Fibroblast of gingiva (primary cell): ENCODE results near the gene CLIC4.
"Not testable (repeated sequence)": the region's sequence is repeated elsewhere in the genome, so short reads cannot be mapped to it uniquely, and the experiment has no call there.

ENCODE experiments used
- DNase-seq: peaks from one replicate; pipeline ENCODE4 v3.0.0-alpha.2; 2011; ENCODE audit warnings: low read depth

CLIC4 gene

DNA sequence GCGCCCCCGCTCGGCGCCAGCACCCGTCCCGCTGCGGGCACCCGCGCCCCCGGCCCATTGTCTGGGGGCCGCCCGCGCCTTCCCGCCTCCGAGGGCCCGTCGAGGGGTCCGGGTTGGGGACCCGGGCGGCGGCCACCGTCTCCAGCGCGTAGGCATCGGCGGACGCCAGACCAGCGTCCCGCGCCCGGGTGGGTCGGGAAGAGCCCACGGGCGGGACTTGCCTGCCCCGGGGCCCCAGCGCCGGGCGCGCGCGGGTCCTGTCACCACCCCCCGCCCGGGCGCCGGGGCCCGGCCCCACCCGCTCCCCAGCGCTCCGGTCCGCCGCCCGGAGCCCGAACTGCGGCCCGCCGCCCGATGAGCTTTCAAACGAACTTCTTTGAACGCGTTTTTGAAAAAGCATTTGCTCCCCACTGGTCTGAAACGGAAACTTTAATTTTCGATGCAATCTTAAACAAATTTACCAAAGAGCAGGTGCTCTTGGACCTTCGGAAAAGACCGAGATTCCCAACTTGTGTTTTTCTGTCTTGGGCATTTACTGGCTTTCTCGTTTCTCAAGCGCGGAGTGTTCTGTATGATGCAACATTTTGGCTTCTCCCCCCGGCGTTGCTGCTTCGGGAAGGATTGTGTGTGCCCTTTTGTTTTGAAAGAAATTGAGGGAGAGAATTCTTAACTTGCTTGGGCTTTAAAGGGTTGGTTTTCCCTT lies 615 bp downstream of the CLIC4 start:
- DNase-seq = peak; percentile 86

DNA sequence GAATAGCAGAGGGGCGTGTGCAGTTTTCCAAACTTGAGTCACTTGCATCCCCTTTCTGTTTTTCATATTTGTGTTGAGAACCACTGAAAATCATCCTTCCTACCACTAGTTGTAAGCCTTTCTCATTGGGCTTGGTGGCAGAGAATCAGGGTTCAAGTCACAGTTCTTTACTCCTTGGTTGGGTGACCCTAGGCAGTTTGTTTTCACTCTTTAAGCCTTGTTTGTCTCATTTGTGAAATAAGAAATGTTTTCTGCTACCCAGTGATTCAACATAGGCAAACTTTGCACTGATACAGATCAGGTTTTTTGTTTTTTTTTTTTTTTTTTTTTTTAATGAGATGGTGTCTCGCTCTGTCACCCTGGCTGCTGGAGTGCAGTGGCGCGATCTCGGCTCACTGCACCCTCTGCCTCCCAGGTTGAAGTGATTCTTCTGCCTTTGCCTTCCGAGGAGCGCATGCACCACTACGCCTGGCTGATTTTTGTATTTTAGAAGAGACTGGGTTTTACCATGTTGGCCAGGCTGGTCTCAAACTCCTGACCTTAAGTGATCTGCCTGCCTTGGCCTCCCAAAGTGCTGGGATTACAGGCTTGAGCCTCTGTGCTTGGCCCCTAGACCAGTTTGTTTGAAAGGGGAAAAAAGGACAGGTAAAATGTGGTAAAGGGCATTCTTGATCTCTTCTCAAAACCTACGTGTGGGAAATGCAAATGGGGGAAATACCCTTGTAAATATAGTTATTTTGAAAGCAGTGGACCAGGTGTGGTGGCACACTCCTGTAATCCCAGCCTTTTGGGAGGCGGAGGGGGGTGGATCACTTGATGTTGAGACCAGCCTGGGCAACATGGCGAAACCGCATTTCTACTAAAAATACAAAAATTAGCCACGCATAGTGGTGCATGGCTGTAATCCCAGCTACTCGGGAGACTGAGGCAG lies 3.2 kb downstream of the CLIC4 start:
- no peak for DNase-seq

DNA sequence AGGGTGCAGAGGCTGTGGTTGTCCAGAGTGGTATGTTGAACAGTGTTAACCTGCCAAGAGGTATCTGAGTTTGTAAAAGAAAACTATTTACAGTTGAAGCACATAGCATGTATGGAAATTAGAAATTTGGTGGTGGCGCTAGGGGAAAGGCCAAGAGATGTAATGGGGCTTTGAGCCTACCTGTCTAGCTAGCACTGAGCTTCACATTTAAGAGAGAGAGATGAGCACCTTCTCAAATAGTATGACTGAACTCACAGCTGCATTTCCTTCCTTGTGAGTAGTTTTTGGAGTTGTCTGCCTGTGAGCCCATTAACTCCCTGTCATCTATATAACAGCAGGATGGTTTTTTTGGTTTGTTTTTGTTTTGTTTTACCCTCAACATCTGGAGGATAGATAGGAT lies 4.0 kb downstream of the CLIC4 start:
- no peak for DNase-seq

DNA sequence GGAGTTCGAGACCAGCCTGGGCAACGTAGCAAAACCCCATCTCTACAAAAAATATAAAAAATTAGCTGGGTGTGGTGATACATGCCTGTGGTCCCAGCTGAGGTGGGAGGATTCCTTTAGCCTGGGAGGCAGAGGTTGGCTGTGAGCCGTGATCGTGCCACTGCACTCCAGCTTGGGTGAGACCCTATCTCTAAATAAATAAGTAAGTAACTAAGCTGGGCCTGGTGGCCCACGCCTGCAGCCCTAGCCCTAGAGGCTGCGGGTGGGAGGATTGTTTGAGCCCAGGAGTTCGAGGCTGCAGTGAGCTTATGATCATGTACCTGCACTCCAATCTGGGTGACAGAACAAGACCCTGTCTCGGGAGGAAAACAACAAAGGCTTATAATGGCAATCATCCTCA lies 4.6 kb downstream of the CLIC4 start:
- DNase-seq = no peak

DNA sequence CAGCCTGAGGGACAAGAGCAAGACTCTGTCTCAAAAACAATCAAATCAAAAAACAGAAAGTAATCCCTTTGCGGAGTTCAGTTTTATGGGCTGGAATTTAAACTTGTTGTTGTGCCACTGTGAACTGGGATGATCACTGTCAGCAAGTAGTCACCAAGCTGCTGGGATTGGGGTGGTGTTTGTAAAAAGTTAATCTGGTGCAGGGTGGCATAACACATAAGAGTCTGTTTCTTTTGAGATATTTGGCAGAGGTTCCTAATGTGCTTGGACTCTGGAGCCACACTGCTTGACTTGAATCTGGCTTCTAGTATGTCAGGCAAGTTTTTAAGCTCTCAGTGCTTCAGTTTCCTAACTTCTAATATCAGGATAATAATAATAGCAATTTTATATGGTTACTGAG lies 6.6 kb downstream of the CLIC4 start:
- peak; percentile 52 for DNase-seq

DNA sequence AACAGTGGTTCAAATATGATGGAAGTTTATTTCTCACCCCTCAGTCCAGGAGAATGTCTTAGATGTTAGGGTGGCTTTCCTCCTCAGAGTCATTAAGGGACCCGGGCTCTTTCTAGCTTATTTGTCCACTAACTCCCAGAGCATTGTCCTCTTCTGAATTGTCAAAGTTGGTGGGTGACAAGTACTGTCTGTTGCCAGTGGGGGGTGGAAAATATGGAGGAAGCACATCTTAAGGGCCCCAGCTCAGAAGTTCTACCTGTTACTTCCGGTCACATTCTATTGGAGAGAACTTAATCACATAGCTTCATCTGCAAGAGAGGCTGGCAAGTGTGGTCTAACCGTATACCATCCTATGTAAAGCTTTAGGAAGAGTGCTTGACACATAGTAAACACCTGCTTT lies 7.1 kb downstream of the CLIC4 start:
- no peak for DNase-seq

DNA sequence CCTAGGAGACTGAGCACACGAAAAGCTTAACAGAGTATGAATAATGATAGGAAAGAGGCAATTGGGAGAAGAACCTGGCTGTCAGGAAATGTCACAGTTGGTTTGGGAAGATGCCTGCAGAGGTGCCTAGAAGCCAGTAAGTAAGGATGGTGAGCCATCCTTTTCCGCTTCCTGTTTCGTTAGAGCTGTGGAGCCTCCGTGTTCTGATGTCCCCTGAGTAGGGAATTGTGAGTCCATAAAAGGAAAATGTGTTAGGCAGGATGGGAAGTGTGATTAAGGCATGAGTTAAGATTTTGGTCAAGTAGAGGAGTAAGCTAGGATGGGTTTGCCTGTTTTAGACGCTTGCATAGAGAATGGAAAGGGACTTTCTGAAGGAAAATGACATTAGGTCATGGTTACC lies 9.0 kb downstream of the CLIC4 start:
- no peak for DNase-seq

DNA sequence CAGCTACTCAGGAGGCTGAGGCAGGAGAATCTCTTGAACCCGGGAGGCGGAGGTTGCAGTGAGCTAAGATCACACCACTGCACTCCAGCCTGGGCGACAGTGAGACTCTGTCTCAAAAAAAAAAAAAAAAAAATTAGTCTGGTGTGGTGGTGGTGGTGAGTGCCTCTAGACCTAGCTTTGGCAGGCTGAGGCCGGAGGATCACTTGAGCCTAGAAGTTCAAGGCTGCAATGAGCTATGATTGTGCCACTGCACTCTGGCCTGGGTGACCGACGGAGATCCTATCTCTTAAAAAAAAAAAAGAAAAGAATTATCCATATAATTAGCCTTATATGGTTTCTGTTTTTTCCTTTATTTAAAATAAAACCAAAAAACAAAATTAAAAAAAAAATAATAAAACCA lies 10.1 kb downstream of the CLIC4 start:
- DNase-seq = not testable (repeated sequence)

DNA sequence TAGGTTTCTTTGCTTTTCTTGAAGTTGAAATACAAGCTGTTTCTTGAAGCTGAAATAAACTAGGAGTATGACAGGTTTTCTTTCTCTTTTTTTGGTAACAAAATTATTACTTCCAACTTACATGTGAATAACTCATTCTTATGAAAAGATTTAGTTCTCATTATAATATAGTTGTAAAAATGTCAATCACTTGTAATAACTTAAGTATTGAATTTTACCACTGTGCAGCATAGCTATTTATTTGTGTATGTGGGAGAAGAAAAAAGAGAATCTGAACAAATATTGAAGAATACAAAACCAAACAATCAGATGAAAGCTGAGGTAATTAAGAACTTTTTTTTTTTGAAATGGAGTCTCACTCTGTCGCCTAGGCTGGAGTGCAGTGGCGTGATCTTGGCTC lies 11.1 kb downstream of the CLIC4 start:
- no peak for DNase-seq

DNA sequence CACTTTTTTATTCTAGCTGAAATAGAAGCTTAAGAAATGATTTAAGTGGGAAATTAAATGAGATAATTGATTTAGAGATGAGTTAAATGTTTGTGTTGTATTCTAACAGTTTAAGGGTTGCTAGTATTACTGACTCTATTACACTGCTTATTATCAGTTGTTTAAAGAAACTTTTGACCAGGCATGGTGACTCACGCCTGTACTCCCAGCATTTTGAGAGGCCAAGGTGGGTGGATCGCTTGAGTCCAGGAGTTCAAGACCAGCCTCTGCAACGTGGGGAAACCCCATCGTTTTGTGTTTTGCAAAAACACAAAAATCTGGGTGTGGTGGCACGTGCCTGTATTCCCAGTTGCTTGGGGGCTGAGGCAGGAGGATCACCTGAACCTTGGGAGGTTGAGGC lies 14.2 kb downstream of the CLIC4 start:
- no peak for DNase-seq

DNA sequence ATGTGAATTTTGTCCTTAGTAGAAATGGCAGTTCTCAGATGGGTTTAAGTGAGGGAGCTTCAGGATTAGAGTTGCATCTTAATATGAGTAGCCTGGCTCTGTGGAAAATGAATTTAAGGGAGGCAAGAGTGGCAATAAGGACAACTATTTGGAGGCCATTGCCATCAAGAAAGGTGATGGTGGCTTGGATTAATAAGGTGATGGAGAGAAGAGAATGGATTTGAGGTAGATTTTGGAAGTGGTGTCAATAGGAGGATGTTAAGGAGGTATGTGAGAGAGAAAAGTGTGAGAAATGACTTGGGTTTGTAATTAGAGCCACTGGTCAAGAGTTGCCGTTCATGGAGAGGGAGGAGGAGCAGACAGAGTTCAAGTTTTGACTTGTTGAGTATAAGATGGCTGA lies 16.3 kb downstream of the CLIC4 start:
- DNase-seq = no peak

DNA sequence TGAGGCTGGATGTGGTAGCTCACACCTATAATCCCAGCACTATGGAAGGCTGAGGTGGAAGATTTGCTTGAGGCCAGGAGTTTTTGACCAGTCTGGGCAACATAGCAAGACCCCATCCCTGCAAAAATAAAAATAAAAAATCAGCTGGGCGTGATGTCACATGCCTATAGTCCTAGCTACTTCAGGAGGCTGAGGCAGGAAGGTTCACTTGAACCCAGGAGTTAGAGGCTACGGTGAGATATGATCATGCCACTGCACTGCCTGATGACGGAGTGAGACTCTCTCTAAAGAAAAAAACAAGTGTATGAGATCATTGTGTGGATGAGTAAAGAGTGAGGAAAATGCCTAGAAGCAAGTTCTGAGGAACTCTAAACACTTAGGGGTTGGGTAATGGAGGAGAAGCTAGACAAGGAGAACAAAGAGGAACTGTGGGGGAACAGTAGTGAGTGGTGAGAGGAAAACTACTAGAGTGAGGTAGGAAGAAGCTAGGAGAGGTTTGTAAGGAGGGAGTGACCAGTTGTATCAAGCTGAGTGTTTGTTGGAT lies 17.0 kb downstream of the CLIC4 start:
- DNase-seq = no peak

DNA sequence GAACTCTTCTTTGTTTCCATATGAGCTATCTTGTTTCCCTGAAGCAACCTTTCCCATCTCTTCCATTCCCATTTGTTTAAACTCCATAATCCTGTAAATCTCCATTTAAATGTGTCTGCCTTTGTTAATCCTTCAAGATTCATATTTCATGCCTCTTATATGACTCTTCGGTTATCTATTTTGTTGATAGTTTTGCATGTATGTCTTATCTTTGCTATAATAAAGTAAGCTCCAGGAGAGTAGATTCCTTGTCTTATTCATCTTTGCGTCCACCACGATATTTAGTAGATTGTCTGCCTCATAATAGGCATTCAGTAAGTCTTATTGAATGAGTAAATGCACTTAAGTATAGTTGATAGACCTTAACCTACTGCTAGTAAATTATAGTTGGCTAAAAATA lies 18.4 kb downstream of the CLIC4 start:
- no peak for DNase-seq

DNA sequence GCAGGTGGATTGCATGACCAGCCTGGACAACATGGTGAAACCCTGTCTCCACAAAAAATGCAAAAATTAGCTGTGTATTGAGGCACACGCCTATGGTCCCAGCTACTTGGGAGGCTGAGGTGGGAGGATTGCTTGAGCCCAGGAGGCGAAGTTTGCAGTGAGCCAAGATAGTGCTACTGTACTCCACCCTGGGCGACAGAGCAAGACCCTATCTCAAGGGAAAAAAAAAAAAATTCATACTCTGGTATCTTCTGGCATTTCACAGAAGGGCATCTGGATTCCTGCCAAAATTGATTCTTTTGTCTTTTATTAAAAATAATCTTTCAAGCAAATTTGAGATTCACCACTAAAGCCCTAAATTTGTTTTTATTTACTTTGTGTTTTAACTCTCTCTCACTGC lies 19.2 kb downstream of the CLIC4 start:
- no peak for DNase-seq

DNA sequence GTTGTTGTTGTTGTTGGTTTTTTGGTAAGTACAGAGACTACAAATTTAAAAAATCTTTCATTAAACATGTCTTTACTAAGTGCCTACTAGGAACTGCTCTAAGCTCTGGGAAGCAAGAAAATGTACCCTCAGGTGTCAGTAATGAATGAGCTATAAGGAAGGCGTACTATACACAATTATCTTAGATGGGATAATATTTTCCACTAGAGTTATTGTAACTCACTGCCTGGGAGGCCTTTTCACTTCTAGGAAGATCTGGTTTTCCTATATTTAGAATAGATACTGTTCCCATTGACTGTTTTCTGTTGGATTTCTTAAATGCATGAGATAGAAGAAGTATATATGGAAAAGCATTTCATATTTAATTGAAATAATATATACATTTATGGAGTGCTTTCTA lies 19.6 kb downstream of the CLIC4 start:
- DNase-seq = no peak

DNA sequence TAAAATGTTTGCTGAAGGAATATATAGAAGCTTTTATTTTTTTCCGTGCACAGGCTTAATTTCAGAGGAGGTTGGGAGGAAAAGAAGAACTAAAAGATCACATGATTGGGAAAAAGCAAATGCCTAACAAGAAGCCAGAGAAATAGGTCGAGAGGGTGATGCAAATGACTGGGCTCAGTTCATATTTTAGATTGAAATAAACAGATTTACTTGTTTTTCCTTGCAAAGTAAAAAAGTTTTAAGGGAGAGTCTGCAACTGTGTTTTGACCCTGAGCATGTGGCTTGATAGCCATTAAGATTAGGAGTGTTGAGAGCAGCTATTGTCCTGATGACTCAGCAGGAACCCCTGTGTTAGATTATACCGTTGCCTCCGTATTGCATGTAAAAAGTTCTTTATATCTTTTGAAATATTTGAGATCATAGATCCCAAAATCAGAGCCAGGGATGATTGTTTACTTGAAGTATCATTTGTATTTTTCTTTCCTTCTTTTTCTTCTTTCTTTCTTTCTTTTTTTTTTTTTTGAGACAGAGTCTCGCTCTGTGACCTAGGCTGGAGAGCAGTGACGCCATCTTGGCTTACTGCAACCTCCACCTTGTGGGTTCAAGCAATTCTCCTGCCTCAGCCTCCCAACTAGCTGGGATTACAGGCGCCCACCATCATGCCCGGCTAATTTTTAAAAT lies 20.2 kb downstream of the CLIC4 start:
- DNase-seq = peak; percentile 33

DNA sequence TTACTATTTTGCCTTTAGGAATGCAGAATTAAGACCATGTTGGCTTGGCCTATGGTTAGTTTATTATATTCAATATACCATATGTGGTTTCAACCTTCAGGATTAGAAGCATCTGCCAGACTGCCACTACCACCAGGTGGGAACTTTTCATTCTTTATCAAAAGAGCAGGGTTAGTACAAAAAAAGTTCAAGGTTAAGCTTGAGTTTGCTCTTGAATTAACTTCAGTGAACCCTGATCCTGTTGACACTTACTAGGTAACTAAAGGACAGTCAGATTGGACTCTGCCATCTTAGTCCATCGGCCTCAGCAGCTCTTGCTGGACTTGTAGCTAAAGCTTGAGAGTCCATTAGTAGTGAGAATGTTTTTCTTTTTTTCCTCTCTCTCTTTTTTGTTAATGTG lies 22.1 kb downstream of the CLIC4 start:
- DNase-seq = no peak

DNA sequence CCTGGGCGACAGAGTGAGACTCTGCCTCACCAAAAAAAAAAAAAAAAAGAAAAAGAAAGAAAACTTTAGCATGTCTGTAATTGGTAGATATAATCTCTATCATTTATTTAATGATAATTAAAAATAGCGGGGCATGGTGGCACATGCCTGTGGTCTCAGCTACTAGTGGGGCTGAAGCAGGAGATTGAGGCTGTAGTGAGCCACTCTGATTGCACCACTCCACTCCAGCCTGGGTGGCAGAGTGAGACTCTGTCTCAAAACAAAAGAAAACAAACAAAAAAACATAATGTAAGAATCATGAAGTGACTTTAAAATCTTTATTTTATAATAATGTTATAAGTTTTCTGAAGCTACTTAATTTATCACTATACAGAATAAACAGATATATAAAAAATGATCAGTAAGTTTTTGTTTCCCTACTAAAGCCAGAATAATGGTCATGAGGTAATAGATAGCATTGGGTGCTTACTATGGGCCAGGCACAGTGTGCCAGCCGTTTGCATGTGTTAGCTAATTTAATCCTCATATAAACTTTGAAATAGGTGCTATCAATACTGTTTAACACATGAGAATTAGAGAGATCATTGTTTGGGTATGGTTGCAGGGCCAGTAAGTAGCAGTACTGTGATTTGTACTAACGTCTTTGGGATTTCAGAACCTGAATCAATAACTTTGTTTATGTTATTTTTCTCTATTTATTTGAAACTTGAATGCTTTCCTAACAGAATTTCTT lies 23.8 kb downstream of the CLIC4 start:
- peak; percentile 29 for DNase-seq

DNA sequence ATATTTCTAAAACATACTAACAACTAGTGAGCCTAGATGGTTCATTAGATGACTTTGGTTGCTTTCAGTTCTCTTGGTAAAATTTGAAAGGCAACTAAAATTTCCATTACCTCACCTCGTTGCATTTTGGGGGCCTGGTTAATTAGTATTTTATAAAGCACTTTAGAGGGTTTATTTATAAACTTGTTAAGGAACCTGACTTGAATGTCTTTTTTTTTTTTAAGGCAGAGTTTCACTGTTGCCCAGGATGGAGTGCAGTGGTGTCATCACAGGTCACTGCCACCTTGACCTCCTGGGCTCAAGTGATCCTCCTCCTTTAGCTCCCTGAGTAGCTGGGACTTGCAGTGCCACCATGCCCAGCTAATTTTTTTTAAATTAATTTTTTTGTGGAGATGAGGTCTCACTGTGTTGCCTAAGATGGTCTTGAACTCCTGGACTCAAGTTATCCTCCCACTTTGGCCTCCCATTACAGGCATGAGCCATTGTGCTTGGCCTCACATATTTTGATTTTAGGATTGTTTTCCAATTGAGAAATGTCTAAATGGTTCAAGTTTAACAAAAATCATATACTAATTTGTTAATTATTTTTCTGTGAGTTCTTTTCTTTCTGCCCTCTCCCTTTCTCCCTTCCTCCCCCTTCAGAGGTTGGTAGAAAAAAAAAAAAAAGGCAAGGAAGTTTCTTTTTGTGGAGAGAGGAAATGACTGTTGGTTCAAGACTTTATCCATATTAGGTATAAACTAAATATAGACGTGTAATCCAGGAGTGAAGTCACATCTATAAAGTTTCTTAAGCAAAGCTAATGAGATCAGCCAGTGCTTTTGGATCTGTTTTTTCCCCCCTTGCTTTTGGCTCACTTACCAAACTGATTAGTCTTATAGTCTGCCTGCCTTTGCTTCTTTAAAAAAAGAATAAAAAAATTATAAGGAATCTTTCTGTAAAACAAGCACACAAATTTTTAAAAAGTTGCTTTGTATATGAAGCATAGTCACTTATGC lies 24.7 kb downstream of the CLIC4 start:
- DNase-seq = peak; percentile 92

DNA sequence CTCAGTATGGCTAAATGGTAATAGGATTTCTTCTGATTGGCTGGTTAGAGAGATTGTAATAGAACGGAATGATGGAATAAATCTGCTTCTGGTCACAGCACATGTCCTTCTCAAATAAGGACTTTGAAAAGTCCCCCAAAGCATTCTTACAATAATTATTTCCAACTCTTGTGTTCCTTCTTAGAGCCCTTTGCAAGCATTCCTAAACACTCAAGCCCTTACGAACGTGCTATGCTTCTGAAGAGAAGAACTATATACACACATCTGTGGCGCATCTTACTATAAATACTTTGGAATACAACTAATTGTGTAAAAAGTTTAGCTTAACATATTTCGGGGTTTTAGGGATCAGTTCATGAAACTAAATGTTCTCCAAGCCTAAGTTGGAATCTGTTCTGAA lies 25.6 kb downstream of the CLIC4 start:
- DNase-seq = peak; percentile 55

DNA sequence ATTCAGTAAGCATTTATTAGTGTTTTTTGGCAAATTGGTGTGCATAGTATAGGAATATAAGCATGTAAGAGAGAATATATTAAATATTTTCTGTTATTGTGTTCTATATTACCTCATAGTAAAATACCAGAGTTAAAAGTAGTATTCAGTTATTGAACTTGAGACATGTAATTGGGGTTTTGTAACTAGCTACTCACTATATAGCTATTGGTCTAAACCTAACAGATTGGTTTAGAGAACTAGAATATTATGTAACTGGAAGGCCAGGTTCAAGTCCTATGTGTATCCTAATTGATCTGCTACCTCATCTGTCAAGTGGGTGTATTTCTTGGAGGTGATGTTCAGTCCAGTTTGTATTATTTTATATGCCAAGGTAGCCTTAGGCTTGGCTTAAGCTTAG lies 26.3 kb downstream of the CLIC4 start:
- no peak for DNase-seq
